Head of caudate nucleus (tissue), 42 donors: Measurements from ENCODE around the gene ZC3H18.
A peak's percentile ranks its signal among the peaks of the same experiment; 100 is the strongest.

ENCODE experiments used
- DNase-seq, 42 donors: peaks; one replicate each; pipeline versions ENCODE4 v3.0.0 to v3.0.0-alpha.2; 2020 to 2021; ENCODE audit warnings: mixed read lengths in 7 of 42
- intact Hi-C: fragments of 100-400 bp; cut with DNase I; formaldehyde crosslinking; loops from one replicate; pipeline ENCODE4 v1.15.0; 2022

The ZC3H18 gene

DNA sequence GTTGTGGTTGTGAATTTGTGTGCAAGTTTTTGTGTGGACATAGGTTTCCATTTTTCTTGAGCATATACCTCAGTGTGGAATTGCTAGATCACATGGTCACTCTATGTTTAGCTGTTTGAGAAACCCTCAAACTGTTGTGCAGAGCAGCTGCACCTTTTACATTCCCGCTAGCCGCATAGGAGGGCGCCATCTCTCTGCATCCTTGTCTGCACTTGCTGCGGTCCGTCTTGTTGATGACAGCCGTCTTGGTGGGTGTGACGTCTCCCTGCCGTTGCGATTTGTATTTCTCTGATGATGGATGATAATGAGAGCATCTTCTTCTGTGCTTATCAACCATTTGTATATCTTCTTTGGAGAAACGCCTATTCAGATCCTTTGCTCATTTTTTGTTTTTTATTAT lies 43.1 kb downstream of the ZC3H18 start:
- intact Hi-C loops = no loop called here

DNA sequence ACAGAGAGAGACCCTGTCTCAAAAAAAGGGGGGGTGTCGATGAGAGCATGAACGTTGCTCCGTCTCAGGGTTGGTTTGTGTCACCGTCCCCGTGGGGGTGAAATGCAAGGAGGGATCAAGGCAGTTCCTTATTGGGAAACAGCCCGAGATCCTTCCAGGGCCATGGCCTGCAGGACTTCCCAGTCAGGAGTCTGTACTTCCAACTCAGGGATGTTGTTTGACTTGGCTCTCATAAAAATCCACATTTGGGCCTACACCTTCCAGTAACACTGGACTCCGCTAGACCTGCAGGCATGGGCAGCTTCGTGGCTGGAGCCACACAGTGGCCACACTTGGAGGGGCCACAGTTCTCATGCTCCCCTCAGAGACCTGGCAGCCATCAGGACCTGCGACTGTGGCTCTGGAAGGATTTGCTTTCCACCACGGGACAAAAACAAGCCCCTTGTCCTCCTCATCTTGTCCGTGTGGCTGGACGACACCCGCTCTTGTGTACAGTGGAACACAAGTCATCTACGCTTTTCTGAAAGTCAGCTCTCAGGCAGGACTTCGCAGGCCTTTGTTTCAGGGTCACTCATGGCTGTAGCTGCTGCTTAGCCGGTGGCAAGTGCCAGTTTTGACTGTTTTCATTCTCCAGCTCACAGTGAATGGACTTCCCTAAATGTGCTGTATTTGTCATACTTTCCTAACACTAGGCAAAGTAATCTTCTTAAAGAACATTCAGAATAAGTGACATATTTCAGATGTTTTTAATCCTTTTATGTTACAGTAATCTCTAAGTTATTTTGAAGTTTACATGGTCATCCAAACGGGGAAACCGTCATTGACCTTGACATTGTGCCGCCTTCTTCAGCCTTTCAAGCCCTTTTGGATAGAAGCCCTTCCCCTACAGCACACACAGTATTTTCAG lies 44.0 kb downstream of the ZC3H18 start:
- DNase-seq = peak in 2 of 42 donors; percentile 17 to 62
- intact Hi-C loops = no loop called here

More for the DNA sequence above, 43.1 kb downstream of the ZC3H18 start:
- no peak for DNase-seq

DNA sequence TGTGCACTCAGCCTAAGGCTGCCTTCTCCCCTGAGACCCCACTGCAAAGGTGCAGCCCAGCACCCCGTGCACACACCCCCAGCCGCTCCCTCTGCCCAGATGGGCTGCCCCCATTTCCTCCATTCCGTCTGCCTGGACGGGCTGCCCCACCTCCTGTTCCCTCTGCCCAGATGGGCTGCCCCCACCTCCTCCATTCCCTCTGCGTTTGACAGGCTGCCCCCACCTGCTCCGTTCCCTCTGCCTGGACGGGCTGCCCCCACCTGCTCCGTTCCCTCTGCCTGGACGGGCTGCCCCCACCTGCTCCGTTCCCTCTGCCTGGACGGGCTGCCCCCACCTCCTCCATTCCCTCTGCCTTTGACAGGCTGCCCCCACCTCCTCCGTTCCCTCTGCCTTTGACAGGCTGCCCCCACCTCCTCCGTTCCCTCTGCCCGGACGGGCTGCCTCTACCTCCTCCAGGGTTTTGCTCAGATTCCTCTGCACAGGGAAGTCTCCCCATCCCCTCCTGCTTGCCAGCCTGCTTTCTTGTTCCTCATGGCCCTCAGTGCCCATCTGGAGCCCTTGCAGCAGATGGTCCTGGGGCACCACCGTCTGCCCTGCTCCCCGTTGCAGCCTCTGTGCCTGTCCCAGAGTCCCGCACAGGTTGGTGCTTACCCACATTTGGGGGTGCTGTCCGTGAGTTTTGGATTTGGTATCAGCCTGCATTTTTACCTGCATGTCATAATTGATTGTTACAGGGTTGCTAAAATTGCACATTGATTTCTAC lies 44.8 kb downstream of the ZC3H18 start:
- intact Hi-C loops = no loop called here
- DNase-seq = peak in 1 of 42 donors; percentile 29

DNA sequence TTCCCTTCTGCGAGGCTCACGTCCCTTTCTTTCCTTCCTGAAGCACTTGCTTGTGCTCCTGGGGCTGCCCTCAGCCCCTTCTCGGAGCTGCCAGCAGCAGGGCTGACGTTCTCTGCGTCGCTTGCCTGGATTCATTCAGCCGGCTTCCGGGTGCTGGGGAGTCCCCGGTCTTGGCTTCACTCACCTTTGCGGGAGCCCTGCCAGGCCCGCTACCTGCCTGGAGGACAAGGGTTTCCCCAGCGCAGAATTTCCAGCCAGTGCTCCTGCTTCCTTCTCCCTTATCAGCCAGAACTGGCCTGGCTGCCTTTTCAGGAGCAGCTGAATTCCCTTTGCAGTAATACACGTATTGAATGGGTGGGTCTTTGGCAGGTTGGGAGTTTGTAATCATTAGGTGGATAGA lies 46.1 kb downstream of the ZC3H18 start:
- DNase-seq = no peak
- intact Hi-C loops = no loop called here

DNA sequence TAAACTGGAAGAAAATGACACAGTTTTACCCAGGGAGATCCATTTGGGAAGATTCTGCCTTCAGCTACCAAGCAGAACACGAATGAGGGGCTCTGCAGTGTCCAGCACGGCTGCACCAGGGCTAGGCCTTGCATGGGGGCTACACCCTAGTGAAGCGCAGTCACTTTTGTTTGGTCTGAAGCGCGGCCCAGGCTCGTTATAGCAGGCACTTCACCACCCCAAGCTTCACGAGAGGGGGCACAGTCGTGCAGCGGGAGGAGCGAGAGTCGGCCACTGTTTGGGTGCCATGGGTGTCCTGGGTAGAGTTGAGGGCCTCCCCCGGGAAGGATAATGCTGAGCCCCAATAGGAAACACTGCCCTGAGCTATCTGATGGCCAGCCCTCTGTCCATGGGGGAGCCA lies 46.5 kb downstream of the ZC3H18 start:
- intact Hi-C loops = no loop called here

DNA sequence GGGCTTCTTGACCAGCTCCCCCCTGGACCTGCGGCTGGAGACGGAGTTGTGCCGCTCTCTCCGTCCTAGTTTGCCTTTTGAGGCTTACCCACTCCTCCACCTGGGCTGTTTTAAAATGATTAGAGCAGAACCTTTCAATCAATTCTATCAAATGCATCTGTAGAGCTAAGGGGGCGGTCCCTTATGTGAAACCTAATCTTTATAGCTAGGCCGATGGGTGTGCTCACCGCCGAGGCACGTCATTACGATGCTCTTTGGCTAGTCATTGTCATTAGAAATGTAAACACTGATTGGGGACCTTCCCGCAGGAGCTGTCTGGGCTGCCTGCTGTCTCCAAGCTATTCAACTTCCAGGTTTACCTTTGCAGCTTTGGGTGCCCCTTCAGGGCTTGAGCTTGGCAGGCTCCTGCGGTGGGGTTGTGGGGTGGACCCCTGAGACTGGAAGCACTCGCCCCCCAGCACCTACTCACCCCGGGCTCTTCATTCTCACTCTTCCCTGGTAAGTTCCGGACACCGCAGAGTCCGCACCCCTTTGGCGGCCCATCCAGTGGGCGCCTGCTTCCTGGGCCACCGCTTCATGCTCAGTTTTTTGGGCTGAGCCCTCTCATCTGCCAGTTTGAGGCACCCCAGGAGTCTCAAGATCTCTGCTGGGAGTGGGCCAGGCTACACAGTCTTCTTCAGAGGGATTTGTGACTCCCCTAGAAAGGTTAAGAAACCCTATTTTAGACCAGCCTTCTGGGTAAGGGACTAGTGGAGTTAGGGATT lies 47.2 kb downstream of the ZC3H18 start:
- intact Hi-C loops = no loop called here

More for the DNA sequence above, 46.5 kb downstream of the ZC3H18 start:
- no peak for DNase-seq

DNA sequence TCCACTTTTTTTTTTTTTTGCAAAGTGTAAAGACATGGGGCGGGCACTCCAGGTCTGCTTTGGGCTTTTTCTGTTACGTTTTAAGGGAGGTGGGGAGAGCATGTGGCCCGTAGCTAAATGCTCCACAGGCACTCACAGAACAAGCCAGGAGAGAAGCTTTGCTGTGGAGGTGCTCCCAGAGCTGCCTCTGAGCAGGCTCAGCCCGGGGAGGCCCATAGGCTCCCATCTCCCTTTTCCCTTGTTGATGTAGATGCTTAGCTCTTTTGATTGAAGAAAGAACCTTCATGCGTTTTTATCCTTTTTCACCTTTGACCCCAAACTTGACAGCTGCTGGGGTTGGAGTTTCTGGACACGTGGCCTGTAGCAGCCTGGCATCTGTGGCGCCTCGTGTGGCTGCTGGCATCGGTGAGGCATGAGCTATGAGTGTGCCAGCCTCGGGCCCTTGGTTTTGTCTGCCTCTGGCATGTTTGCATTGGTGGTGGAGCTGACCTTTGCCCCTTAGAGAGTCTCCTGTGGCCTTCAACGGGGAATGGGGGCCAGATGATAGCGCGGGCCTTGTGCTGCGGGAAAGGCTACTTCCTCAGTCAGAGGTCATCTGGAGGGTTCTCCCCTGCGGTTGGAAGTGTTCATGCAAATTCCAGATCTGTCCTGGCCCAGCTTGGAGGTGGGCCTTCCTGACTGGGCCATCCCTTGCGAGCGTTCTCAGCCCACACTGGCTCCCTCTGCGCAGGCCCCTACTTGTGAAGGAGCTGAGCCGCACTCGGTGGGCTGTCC lies 48.2 kb downstream of the ZC3H18 start:
- DNase-seq = no peak
- intact Hi-C loops = no loop called here

More for the DNA sequence above, 47.2 kb downstream of the ZC3H18 start:
- no peak for DNase-seq

DNA sequence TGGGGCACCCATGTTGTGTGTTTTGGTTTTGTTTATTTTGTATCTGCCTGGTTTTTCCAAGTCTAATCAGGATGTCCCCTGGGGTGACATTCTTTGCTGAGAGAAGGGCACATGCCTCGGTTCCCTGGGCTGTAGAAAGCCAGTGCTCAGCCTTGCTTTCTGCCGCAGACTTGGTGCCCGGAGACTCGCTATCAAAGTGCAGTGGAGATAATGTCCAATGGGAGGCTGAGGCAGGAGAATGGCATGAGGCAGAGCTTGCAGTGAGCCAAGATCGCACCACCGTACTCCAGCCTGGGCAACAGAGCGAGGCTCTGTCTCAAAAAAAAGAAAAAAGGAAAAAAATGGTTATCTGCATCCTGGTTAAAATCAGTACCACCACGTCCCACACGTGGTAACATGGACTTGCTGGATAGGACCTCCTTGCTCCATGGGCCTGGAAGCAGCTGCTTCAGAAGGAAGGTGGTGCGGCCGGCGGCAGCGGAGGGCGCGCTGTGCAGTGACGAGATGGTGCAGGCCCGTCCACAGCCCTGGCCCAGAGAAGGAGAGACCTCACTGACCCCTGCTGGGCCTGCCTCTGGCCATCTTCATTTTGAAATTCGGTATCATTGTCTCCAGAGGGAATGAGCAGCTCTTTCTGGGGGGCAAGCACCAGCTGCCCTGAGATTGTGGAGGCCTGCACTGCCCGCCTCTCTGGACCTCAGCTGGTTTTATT lies 48.9 kb downstream of the ZC3H18 start:
- intact Hi-C loops = no loop called here

DNA sequence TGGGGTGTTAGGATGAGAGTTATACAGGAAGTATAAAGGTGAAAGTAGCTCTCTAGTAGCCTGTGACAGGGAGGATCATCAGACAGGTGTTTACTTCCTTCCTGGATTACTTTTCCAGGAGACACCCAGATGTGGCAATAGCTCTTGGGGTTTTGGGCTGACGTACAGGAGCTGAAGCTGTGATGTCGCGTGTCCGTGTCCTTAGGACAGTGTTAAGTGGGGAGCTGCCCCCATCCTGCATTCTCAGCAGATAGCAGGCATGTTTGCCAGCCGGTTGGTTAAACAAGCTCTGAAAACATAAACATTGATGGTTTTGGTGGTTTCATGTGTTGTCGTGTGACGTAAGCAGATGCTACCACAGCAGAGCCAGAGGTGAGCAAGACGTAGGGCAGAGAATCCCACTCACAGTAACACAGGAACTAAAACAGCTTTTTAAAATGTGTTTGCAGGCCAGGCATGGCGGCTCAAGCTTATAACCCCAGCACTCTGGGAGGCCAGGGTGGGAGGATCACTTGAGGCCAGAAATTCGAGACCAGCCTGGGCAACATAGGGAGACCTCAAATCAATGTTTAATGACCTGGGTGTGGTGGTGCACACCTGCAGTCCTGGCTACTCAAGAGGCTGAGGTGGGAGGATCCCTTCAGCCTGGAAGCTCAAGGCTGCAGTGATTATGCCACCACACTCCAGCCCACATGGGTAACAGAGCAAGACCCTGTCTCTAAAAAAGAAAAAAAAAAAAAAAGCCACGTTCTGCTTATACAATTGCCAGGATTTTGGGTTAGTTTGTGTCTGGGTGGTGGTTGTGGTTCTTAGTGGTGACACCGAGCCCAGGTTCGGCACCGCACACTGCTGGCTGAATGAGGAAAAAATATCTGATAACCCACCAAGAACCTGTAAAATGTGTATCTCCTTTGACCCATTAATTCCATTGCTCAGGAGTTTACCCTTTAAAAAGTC lies 49.9 kb downstream of the ZC3H18 start:
- DNase-seq = no peak
- intact Hi-C loops = no loop called here

More for the DNA sequence above, 48.9 kb downstream of the ZC3H18 start:
- no peak for DNase-seq

DNA sequence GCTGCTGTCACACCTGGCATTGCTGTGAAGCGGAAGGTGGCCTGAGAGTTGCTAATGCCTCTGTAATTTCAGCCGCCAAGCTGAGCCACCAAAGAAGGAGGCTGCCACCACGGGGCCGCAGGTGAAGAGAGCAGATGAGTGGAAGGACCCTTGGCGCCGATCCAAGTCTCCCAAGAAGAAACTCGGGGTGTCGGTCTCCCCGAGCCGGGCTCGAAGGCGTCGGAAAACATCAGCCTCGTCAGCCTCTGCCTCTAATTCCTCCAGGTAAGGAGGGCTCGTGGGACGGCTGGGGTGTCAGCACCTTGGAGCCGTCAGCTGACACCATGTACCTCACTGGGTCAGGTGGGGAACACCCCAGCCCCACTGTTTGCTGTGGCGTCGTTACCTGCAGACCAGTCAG lies 51.9 kb downstream of the ZC3H18 start:
- intact Hi-C loops = no loop called here
- no peak for DNase-seq

DNA sequence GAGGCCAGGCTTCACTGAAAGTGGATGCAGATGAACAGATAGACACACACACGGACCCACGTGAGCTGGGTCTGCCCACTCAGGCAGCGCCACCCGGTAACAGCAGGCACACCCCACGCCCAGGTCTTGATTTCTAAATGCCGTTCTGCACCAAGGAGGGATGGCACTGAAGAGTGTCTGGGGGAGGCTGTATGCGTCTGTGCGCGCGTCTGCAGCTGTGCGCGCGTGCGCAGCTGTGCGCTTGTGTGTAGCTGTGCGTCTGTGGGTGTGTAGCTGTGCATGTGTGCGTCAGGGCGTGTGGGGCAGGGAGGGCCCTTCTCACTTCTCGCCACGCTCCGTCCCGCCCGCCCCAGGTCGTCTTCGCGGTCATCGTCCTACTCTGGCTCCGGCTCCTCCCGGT lies 52.7 kb downstream of the ZC3H18 start:
- peak; percentile 62 to 95 (median 84) for DNase-seq
- intact Hi-C loops = no loop called here

DNA sequence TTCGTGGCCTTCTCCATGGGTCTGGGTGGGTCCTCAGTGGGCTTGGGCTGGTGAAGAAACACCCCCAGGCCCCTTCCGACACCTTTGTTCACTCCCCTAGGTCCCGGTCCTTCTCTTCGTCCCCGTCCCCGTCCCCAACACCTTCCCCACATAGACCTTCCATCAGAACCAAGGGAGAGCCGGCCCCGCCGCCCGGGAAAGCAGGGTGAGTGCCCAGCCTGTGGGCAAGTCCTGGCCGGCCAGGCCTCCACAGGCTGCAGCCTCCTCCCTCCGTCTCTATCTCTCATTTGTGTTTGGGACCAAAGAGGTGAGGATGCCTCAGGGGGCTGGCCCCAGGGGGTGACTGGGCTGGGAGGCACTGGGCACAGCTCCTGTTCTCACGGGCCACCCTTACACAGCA lies 53.7 kb downstream of the ZC3H18 start:
- intact Hi-C loops = no loop called here
- DNase-seq = no peak

DNA sequence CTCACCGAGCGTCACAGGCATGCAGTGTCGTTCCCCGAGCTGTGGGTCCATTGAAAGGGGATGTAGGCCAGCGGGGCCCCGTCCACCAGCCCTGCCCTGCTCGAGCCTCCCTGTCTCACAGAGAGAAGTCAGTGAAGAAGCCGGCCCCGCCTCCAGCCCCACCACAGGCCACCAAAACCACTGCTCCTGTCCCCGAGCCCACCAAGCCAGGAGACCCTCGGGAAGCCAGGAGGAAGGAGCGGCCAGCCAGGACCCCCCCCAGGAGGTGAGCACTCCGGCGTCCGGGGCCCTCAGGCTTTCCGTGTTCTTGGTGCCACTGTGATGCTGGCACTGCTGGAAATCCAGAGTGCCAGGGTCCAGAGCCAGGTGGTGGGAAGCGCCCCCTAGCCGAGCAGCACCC lies 54.3 kb downstream of the ZC3H18 start:
- intact Hi-C loops = no loop called here
- DNase-seq = no peak

DNA sequence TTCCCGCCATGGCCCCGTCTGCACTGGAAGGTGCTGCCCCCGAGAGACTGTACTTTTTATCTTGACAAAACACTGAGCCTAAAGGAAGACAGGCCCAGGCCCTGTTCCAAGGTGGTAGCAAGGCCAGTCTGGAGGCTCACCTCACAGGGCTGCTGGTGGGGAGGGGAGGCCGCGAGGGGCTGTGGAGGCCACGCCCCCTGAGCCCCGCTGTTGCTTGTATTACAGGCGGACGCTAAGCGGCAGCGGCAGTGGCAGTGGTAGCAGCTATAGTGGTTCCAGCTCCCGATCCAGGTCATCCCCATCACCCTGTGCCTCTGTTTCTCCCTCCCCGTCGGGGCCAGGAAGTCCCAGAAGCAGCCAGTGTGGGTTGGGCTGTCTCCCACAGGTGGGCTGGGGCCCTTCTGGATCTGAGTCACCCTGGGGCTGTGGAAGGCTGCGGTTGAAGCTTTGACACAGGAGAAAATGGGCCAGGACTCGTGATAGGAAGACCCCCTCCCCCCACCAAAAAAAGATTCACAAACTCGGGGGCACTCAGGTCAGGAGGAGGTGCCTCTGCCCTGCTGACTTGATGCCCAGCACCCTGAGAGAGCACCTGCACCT lies 54.9 kb downstream of the ZC3H18 start:
- intact Hi-C loops = no loop called here
- no peak for DNase-seq

DNA sequence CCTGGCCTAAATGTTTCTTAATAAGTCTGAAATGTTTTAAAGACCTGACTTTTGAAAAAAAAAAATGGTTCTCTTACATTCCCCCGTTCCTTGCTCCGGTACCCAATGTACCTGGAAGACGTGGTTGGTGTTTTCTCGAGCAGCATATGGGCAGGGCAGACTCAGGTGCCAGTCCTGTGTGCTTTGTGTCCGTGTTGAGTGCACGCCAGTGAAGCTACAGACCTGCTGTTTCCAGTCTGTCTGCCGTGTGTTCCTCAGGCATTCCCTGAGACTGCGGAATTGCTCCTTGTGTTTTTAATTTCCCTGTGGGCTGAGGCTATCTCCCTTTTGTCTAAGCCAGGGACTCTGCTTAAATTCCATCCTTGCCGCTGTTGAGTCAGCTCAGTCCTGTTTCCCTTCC lies 56.4 kb downstream of the ZC3H18 start:
- intact Hi-C loops = no loop called here
- no peak for DNase-seq

DNA sequence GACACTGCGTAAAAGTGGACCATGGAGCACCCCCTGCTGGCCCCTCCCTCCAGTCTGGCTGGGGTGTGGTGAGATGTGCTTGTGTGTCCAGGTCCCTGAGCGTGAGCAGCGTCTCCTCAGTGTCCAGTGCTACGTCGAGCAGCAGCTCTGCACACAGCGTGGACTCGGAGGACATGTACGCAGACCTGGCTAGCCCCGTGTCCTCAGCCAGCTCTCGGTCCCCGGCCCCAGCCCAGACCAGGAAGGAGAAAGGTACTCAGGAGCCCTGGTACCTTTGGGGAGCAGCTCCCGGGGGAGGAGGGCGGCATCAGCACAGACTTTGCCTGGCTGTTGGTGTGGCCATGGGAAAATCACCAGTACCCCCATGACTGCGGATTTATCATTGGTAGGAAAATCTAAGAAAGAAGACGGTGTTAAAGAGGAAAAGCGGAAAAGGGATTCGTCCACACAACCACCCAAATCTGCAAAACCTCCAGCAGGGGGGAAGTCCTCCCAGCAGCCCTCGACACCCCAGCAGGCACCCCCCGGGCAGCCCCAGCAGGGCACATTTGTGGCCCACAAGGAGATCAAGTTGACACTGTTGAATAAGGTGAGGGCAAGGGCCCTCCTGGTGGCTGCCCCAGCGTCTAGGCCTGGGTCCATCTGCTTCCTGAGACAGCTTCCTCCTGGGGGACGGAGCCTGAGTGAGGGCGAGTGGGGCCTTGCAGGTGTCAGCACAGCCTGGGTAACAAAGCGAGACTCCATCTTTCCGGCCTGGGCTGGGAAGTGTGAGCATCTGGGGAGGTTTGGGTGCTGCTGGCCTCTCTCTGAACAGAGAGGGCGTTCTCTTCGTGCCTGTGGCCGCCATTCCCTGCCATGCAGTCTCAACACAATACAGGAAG lies 57.6 kb downstream of the ZC3H18 start:
- DNase-seq = no peak

More for the DNA sequence above, 57.6 kb downstream of the ZC3H18 start:
- intact Hi-C loops = no loop called here
